Right lobe of liver (tissue), 4 donors: ENCODE measurements around the gene ACCSL.

Experiments used
- CTCF ChIP-seq, 4 donors: fragments of 200-600 bp in 3 of 4; fragments of 450-650 bp in 1 of 4; IDR thresholded peaks; one replicate each; pipeline versions ENCODE4 v1.5.1 to v1.8.0; 2016 to 2022; ENCODE audit warnings: antibody characterized with exemption in 4 of 4, mild to moderate bottlenecking in 2 of 4
- POLR2A ChIP-seq: fragments of 450-650 bp; IDR thresholded peaks from one replicate; pipeline ENCODE4 v1.6.1; 2017; ENCODE audit warnings: antibody characterized with exemption, mild to moderate bottlenecking
- donor health status: DM: no; HTN: no; CAD: no.
- donor health status: DM: no; HTN: no; CAD: no.
- donor health status: DM: no; HTN: yes; CAD: no.

GRCh38 chr11:44078794-44079193 lies 31.0 kb downstream of the ACCSL start:
- TF ChIP-seq POLR2A (no peak), CTCF (IDR thresholded peaks at IDR 0.05) (no peak)
